Kidney capillary endothelial cell (primary cell): ENCODE results near the gene CAMLG.
"Not testable (repeated sequence)": the region's sequence is repeated elsewhere in the genome, so short reads cannot be mapped to it uniquely, and the experiment has no call there.

Source experiments
- DNase-seq: peaks from one replicate; pipeline ENCODE4 v3.0.0-alpha.2; 2018; ENCODE audit warnings: low spot score

CAMLG gene

GRCh38 chr5:134738133-134738962 lies at the start of gene CAMLG:
Gene CAMLG, plus strand, starts transcription at chr5:134738548. Its CDS starts 73 bp downstream, at chr5:134738621.
- DNase-seq, result peak; percentile 98

GRCh38 chr5:134690144-134690543 lies 48.2 kb upstream of the CAMLG start:
- not testable (repeated sequence) for DNase-seq

- DNase-seq, result no peak
Observed at GRCh38 chr5:134692722-134693121, 45.6 kb upstream of the CAMLG start.

- DNase-seq, result no peak
Observed at GRCh38 chr5:134708301-134708700, 30.0 kb upstream of the CAMLG start.

GRCh38 chr5:134714120-134714519 lies 24.2 kb upstream of the CAMLG start:
- DNase-seq, result no peak

- no peak for DNase-seq
Observed at GRCh38 chr5:134714541-134714940, 23.8 kb upstream of the CAMLG start.

- not testable (repeated sequence) for DNase-seq
Observed at GRCh38 chr5:134715466-134715865, 22.9 kb upstream of the CAMLG start.

- DNase-seq, result no peak
Observed at GRCh38 chr5:134724872-134725271, 13.5 kb upstream of the CAMLG start.

- no peak for DNase-seq
Observed at GRCh38 chr5:134732819-134733218, 5.5 kb upstream of the CAMLG start.

- DNase-seq, result no peak
Observed at GRCh38 chr5:134735243-134735642, 3.1 kb upstream of the CAMLG start.

GRCh38 chr5:134736173-134736812 lies 2.1 kb upstream of the CAMLG start:
- DNase-seq, result no peak

GRCh38 chr5:134738963-134739661 lies 764 bp downstream of the CAMLG start:
- peak; percentile 36 for DNase-seq

GRCh38 chr5:134741052-134741451 lies 2.7 kb downstream of the CAMLG start:
- no peak for DNase-seq

GRCh38 chr5:134742134-134742533 lies 3.8 kb downstream of the CAMLG start:
- no peak for DNase-seq

GRCh38 chr5:134749415-134749814 lies 11.1 kb downstream of the CAMLG start:
- DNase-seq, result no peak

GRCh38 chr5:134758176-134758503 lies 19.8 kb downstream of the CAMLG start:
- no peak for DNase-seq

- peak; percentile 92 for DNase-seq
Observed at GRCh38 chr5:134758504-134759341, 20.4 kb downstream of the CAMLG start, which contains the start of gene DDX46. Gene DDX46, plus strand, starts transcription at chr5:134758779. Its CDS starts 160 bp downstream, at chr5:134758939.

GRCh38 chr5:134767528-134768291 lies 29.4 kb downstream of the CAMLG start:
- DNase-seq, result not testable (repeated sequence)

- DNase-seq, result no peak
Observed at GRCh38 chr5:134769206-134769605, 30.9 kb downstream of the CAMLG start.

GRCh38 chr5:134772461-134773125 lies 34.2 kb downstream of the CAMLG start:
- DNase-seq, result no peak

GRCh38 chr5:134777366-134777765 lies 39.0 kb downstream of the CAMLG start:
- no peak for DNase-seq
